Nephron (organoid): ENCODE results near the gene ITIH3.

ENCODE experiments used
- H3K27ac Mint-ChIP-seq, 3 experiments: 2 replicates each; pipeline ENCODE4 v1.8.0; 2020; ENCODE audit warnings: mixed read lengths in 3 of 3, mild to moderate bottlenecking in 2 of 3, moderate library complexity in 1 of 3
- H3K27me3 Mint-ChIP-seq: 2 replicates; pipeline ENCODE4 v1.8.0; 2021; ENCODE audit warnings: low read depth, mild to moderate bottlenecking, moderate library complexity, mixed read lengths
- H3K36me3 Mint-ChIP-seq: 2 replicates; pipeline ENCODE4 v1.8.0; 2020; ENCODE audit warnings: low read depth, mixed read lengths
- H3K4me1 Mint-ChIP-seq: 2 replicates; pipeline ENCODE4 v1.8.0; 2020; ENCODE audit warnings: mixed read lengths
- H3K4me3 Mint-ChIP-seq, 3 experiments: 2 replicates each; pipeline ENCODE4 v1.8.0; 2020; ENCODE audit warnings: mild to moderate bottlenecking in 3 of 3, mixed read lengths in 3 of 3, moderate library complexity in 2 of 3
- H3K9me3 Mint-ChIP-seq: 2 replicates; pipeline ENCODE4 v1.8.0; 2020; ENCODE audit warnings: mixed read lengths
- CTCF ChIP-seq, 3 experiments: fragments of 200-600 bp; sonication (generic); IDR thresholded peaks; one replicate each; pipeline ENCODE4 v1.5.0; 2021; ENCODE audit warnings: antibody characterized with exemption in 3 of 3; ENCODE audit not compliant: unreplicated experiment in 3 of 3

Gene ITIH3

GRCh38 chr3:52787672-52788625 lies 6.6 kb upstream of the ITIH3 start:
- no peaks in the 10 kb centered on the region for H3K9me3 Mint-ChIP-seq
- no peak overlapping the region for H3K4me3 Mint-ChIP-seq

GRCh38 chr3:52788890-52789745 lies 5.5 kb upstream of the ITIH3 start:
- no peaks in the 10 kb centered on the region for H3K36me3 Mint-ChIP-seq
- H3K27ac Mint-ChIP-seq: no peak overlapping the region
- no peak overlapping the region for H3K4me3 Mint-ChIP-seq
- no peaks in the 10 kb centered on the region for H3K9me3 Mint-ChIP-seq
- H3K4me1 Mint-ChIP-seq: no peaks in the 10 kb centered on the region
- H3K27me3 Mint-ChIP-seq: peaks cover 8% of the 10 kb centered on the region
- no peak for TF ChIP-seq CTCF (IDR thresholded peaks at IDR 0.05; ENCODE audit: unreplicated experiment in 3 of 3)

More at GRCh38 chr3:52787672-52788625, 6.6 kb upstream of the ITIH3 start:
- Mint-ChIP-seq H3K27me3 (peaks cover 17% of the 10 kb centered on the region), H3K36me3 (no peaks in the 10 kb centered on the region), H3K27ac (no peak overlapping the region), H3K4me1 (no peaks in the 10 kb centered on the region)
- no peak for TF ChIP-seq CTCF (IDR thresholded peaks at IDR 0.05; ENCODE audit: unreplicated experiment in 3 of 3)

- no peaks in the 10 kb centered on the region for H3K36me3 Mint-ChIP-seq
- no peak for TF ChIP-seq CTCF (IDR thresholded peaks at IDR 0.05; ENCODE audit: unreplicated experiment in 3 of 3)
- H3K4me3 Mint-ChIP-seq: no peak overlapping the region
- H3K27me3 Mint-ChIP-seq: peaks cover 8% of the 10 kb centered on the region
- no peaks in the 10 kb centered on the region for H3K9me3 Mint-ChIP-seq
- no peaks in the 10 kb centered on the region for H3K4me1 Mint-ChIP-seq
- no peak overlapping the region for H3K27ac Mint-ChIP-seq
Measured at GRCh38 chr3:52789746-52790040, 4.9 kb upstream of the ITIH3 start.

GRCh38 chr3:52790337-52790736 lies 4.3 kb upstream of the ITIH3 start:
- no peak for TF ChIP-seq CTCF (IDR thresholded peaks at IDR 0.05; ENCODE audit: unreplicated experiment in 3 of 3)
- Mint-ChIP-seq H3K4me1 (no peaks in the 10 kb centered on the region), H3K4me3 (no peak overlapping the region), H3K36me3 (no peaks in the 10 kb centered on the region), H3K27me3 (peaks cover 8% of the 10 kb centered on the region), H3K9me3 (no peaks in the 10 kb centered on the region), H3K27ac (no peak overlapping the region)

- no peak overlapping the region for H3K4me3 Mint-ChIP-seq
- H3K27ac Mint-ChIP-seq: no peak overlapping the region
- TF ChIP-seq CTCF (IDR thresholded peaks at IDR 0.05; ENCODE audit: unreplicated experiment in 3 of 3): no peak
- H3K4me1 Mint-ChIP-seq: no peaks in the 10 kb centered on the region
- H3K36me3 Mint-ChIP-seq: no peaks in the 10 kb centered on the region
- H3K9me3 Mint-ChIP-seq: no peaks in the 10 kb centered on the region
- peaks cover 8% of the 10 kb centered on the region for H3K27me3 Mint-ChIP-seq
Measured at GRCh38 chr3:52790741-52791140, 3.9 kb upstream of the ITIH3 start.
